Mammary epithelial cell (primary cell): ENCODE measurements around the gene CREB3L2.

ENCODE experiments used
- EZH2 ChIP-seq: IDR thresholded peaks from 2 replicates; pipeline ENCODE4 v1.6.1; 2012; ENCODE audit warnings: low read length, inconsistent platforms, borderline replicate concordance
- TF ChIP-seq, protein P1 (sequence below), 2 donors: IDR thresholded peaks in 1 of 2; conservative IDR thresholded peaks in 1 of 2; 2 replicates each; pipeline ENCODE4 v1.5.1; 2011 to 2012; ENCODE audit warnings: inconsistent platforms in 2 of 2, low read length in 2 of 2, mild to moderate bottlenecking in 2 of 2, control low read depth in 1 of 2, low read depth in 1 of 2; ENCODE audit not compliant: insufficient read depth in 1 of 2; ENCODE audit errors: extremely low read depth in 1 of 2

DNA sequence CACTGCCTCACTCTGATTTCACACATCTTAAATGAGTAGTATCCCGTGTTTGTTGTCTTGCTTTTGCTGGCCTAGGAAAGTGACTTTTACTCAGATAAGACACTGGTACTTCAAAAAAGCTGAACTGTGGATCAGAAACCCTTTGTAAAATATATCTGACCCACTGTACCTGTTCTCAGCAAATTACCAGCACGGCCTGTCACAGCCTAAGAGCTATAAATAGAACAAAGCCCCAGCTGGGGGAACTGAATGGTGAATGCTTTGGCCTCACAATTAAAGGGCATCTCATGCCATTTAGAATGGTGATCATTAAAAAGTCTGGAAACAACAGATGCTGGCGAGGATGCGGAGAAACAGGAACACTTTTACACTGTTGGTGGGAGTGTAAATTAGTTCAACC, 76.1 kb downstream of the CREB3L2 start:
- TF ChIP-seq, protein P1, sequence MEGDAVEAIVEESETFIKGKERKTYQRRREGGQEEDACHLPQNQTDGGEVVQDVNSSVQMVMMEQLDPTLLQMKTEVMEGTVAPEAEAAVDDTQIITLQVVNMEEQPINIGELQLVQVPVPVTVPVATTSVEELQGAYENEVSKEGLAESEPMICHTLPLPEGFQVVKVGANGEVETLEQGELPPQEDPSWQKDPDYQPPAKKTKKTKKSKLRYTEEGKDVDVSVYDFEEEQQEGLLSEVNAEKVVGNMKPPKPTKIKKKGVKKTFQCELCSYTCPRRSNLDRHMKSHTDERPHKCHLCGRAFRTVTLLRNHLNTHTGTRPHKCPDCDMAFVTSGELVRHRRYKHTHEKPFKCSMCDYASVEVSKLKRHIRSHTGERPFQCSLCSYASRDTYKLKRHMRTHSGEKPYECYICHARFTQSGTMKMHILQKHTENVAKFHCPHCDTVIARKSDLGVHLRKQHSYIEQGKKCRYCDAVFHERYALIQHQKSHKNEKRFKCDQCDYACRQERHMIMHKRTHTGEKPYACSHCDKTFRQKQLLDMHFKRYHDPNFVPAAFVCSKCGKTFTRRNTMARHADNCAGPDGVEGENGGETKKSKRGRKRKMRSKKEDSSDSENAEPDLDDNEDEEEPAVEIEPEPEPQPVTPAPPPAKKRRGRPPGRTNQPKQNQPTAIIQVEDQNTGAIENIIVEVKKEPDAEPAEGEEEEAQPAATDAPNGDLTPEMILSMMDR (conservative IDR thresholded peaks at IDR 0.05 in 1 of 2, IDR thresholded peaks at IDR 0.05 in 1 of 2; ENCODE audit: extremely low read depth in 1 of 2, insufficient read depth in 1 of 2, low read depth in 1 of 2, low read length in 2 of 2): no peak
- no peak for TF ChIP-seq EZH2
